HK-2 (cell line): ENCODE results near the gene NIN.

Experiments used
- DNase-seq: peaks from one replicate; pipeline ENCODE4 v3.0.0-alpha.2; 2018; ENCODE audit not compliant: unreplicated experiment

Gene NIN

GRCh38 chr14:50792634-50793068 lies 38.3 kb downstream of the NIN start:
- DNase-seq, result no peak

GRCh38 chr14:50792051-50792477 lies 38.9 kb downstream of the NIN start:
- no peak for DNase-seq

GRCh38 chr14:50791201-50791600 lies 39.8 kb downstream of the NIN start:
- no peak for DNase-seq

GRCh38 chr14:50790589-50790988 lies 40.4 kb downstream of the NIN start:
- no peak for DNase-seq

GRCh38 chr14:50786751-50787464 lies 44.1 kb downstream of the NIN start:
- DNase-seq, result no peak

- DNase-seq, result no peak
These were observed 45.4 kb downstream of the NIN start for GRCh38 chr14:50785457-50786063.

- DNase-seq, result no peak
These were observed 46.1 kb downstream of the NIN start for GRCh38 chr14:50784683-50785456.

- no peak for DNase-seq
These were observed 47.4 kb downstream of the NIN start for GRCh38 chr14:50783563-50783962.

- DNase-seq, result no peak
These were observed 50.6 kb downstream of the NIN start for GRCh38 chr14:50780393-50780792.

GRCh38 chr14:50778721-50779483 lies 52.1 kb downstream of the NIN start:
- DNase-seq, result no peak

GRCh38 chr14:50776522-50776921 lies 54.4 kb downstream of the NIN start:
- no peak for DNase-seq

GRCh38 chr14:50775357-50775756 lies 55.6 kb downstream of the NIN start:
- DNase-seq, result no peak

- DNase-seq, result no peak
These were observed 56.3 kb downstream of the NIN start for GRCh38 chr14:50774542-50775267.

GRCh38 chr14:50773632-50774541 lies 57.1 kb downstream of the NIN start:
- peak; percentile 46 for DNase-seq

- DNase-seq, result no peak
These were observed 58.5 kb downstream of the NIN start for GRCh38 chr14:50772412-50772811.

- DNase-seq, result no peak
These were observed 60.4 kb downstream of the NIN start for GRCh38 chr14:50770586-50770985.

GRCh38 chr14:50769863-50770500 lies 61.0 kb downstream of the NIN start:
- no peak for DNase-seq

GRCh38 chr14:50768680-50769079 lies 62.3 kb downstream of the NIN start:
- no peak for DNase-seq

- DNase-seq, result no peak
These were observed 64.5 kb downstream of the NIN start for GRCh38 chr14:50766338-50766886.
